Neuronal stem cell (in vitro differentiated cells): ENCODE measurements around the gene TMC7.
A peak's percentile ranks its signal among the peaks of the same experiment; 100 is the strongest.

ENCODE experiments used
- DNase-seq: peaks from one replicate; pipeline ENCODE4 v3.0.0-alpha.2; 2013; ENCODE audit warnings: low spot score
- H2AFZ ChIP-seq: one replicate; pipeline ENCODE4 v1.6.1; 2013; ENCODE audit warnings: mild to moderate bottlenecking, low read length, inconsistent platforms
- H2AK5ac ChIP-seq: 2 replicates; pipeline ENCODE4 v1.6.1; 2013; ENCODE audit warnings: low read depth, mild to moderate bottlenecking, inconsistent platforms, low read length, moderate library complexity, mixed read lengths
- H2BK120ac ChIP-seq: 2 replicates; pipeline ENCODE4 v1.6.1; 2013; ENCODE audit warnings: low read depth, mild to moderate bottlenecking, inconsistent platforms, low read length, moderate library complexity, mixed read lengths
- H2BK12ac ChIP-seq: one replicate; pipeline ENCODE4 v1.6.1; 2013; ENCODE audit warnings: low read length, inconsistent platforms
- H2BK15ac ChIP-seq: 2 replicates; pipeline ENCODE4 v1.6.1; 2013; ENCODE audit warnings: mild to moderate bottlenecking, low read length, inconsistent platforms, mixed read lengths
- H2BK5ac ChIP-seq: one replicate; pipeline ENCODE4 v1.6.1; 2013; ENCODE audit warnings: inconsistent platforms, mild to moderate bottlenecking, low read length, moderate library complexity
- H3K14ac ChIP-seq: one replicate; pipeline ENCODE4 v1.6.1; 2013; ENCODE audit warnings: low read length, inconsistent platforms
- H3K18ac ChIP-seq: 2 replicates; pipeline ENCODE4 v1.6.1; 2013; ENCODE audit warnings: low read length, inconsistent platforms
- H3K23ac ChIP-seq: 2 replicates; pipeline ENCODE4 v1.6.1; 2013; ENCODE audit warnings: low read depth, mild to moderate bottlenecking, mixed read lengths, low read length, inconsistent platforms; ENCODE audit not compliant: poor library complexity
- H3K27ac ChIP-seq: replicated peaks from 3 replicates; pipeline ENCODE4 v1.5.1; 2013; ENCODE audit warnings: low read length, inconsistent platforms
- H3K27me3 ChIP-seq, 3 experiments: 2 replicates each; pipeline ENCODE4 v1.6.1; 2013; ENCODE audit warnings: low read length in 3 of 3, mild to moderate bottlenecking in 2 of 3, inconsistent platforms in 1 of 3, low read depth in 1 of 3, mixed read lengths in 1 of 3, moderate library complexity in 1 of 3; ENCODE audit not compliant: control insufficient read depth in 3 of 3, insufficient read depth in 3 of 3
- H3K36me3 ChIP-seq, 2 donors: replicated peaks in 1 of 2; 2 replicates each; pipeline ENCODE4 v1.6.1; 2013; ENCODE audit warnings: low read length in 2 of 2; ENCODE audit not compliant: control insufficient read depth in 2 of 2, insufficient read depth in 2 of 2
- H3K4ac ChIP-seq: 2 replicates; pipeline ENCODE4 v1.6.1; 2013; ENCODE audit warnings: inconsistent platforms, mild to moderate bottlenecking, low read length, moderate library complexity
- H3K4me1 ChIP-seq, 2 donors: 1 replicate in 1 of 2; 2 replicates in 1 of 2; pipeline ENCODE4 v1.6.1; 2013; ENCODE audit warnings: low read length in 2 of 2, low read depth in 1 of 2; ENCODE audit not compliant: control insufficient read depth in 2 of 2, insufficient read depth in 1 of 2
- H3K4me2 ChIP-seq: one replicate; pipeline ENCODE4 v1.6.1; 2013; ENCODE audit warnings: mild to moderate bottlenecking, low read length, inconsistent platforms; ENCODE audit not compliant: insufficient read depth, poor library complexity, severe bottlenecking
- H3K4me3 ChIP-seq, 2 donors: 2 replicates each; pipeline ENCODE4 v1.5.1; 2013; ENCODE audit warnings: low read length in 2 of 2, mild to moderate bottlenecking in 2 of 2, inconsistent platforms in 1 of 2, moderate library complexity in 1 of 2
- H3K79me1 ChIP-seq: one replicate; pipeline ENCODE4 v1.6.1; 2013; ENCODE audit warnings: low read depth, mild to moderate bottlenecking, inconsistent platforms, low read length, moderate library complexity
- H3K9ac ChIP-seq: one replicate; pipeline ENCODE4 v1.6.1; 2013; ENCODE audit warnings: mild to moderate bottlenecking, low read depth, low read length, inconsistent platforms; ENCODE audit not compliant: poor library complexity
- H3K9me3 ChIP-seq, 2 donors: replicated peaks in 1 of 2; 2 replicates each; pipeline versions ENCODE3 to v1.6.1; 2013; ENCODE audit warnings: low read length in 2 of 2, mild to moderate bottlenecking in 2 of 2, inconsistent platforms in 1 of 2, low read depth in 1 of 2, mixed read lengths in 1 of 2, moderate library complexity in 1 of 2; ENCODE audit not compliant: control insufficient read depth in 2 of 2, insufficient read depth in 1 of 2
- H4K8ac ChIP-seq: one replicate; pipeline ENCODE4 v1.6.1; 2013; ENCODE audit warnings: low read depth, mild to moderate bottlenecking, inconsistent platforms, low read length, moderate library complexity
- H4K91ac ChIP-seq: one replicate; pipeline ENCODE4 v1.6.1; 2013; ENCODE audit warnings: low read length, low read depth, mild to moderate bottlenecking, inconsistent platforms; ENCODE audit not compliant: poor library complexity
- WGBS, 2 donors: extraction: QIAGEN DNeasy Blood & Tissue Kit; methylation state at CpG; one replicate each; pipeline ENCODE4 v1.1.7; 2013; ENCODE audit warnings: missing lambda C conversion rate in 2 of 2, mixed read lengths in 1 of 2; ENCODE audit not compliant: insufficient read length in 2 of 2, insufficient replicate concordance in 1 of 2; ENCODE audit errors: extremely low coverage in 2 of 2; 5-methylcytosine and 5-hydroxymethylcytosine counted together

Gene TMC7

GRCh38 chr16:19104607-19105006 is 120.9 kb downstream of the TMC7 start:
- Histone ChIP-seq H3K4ac (no peak overlapping the region), H2AFZ (peak overlapping the region; percentile 37), H3K18ac (no peak overlapping the region), H3K4me1 (peaks cover 0 to 2% of the 10 kb centered on the region in 2 donors), H4K8ac (no peak overlapping the region), H3K9me3 (peaks cover 0 to 1% of the 10 kb centered on the region in 2 donors), H2BK5ac (no peak overlapping the region), H3K79me1 (no peaks in the 10 kb centered on the region), H3K27me3 (no peaks in the 10 kb centered on the region), H3K27ac (no peak overlapping the region), H2BK15ac (no peak overlapping the region), H2AK5ac (no peak overlapping the region), H3K4me2 (no peak overlapping the region), H3K9ac (no peak overlapping the region), H3K23ac (no peak overlapping the region), H3K36me3 (no peaks in the 10 kb centered on the region), H2BK120ac (no peak overlapping the region), H3K14ac (no peak overlapping the region), H2BK12ac (no peak overlapping the region), H4K91ac (no peak overlapping the region), H3K4me3 (no peak overlapping the region)
- DNase-seq = peak; percentile 14
- WGBS, 2 donors = no CpG with 5 or more reads among the region's 5 CpGs

- H3K4me1 ChIP-seq = peaks cover 0 to 2% of the 10 kb centered on the region in 2 donors
- H3K9ac ChIP-seq = no peak overlapping the region
- WGBS, 2 donors = no CpG with 5 or more reads among the region's 6 CpGs
- H2BK15ac ChIP-seq = no peak overlapping the region
- H2BK120ac ChIP-seq = no peak overlapping the region
- no peak overlapping the region for H3K18ac ChIP-seq
- H3K23ac ChIP-seq = no peak overlapping the region
- peaks cover 0 to under 1% of the 10 kb centered on the region in 2 donors for H3K9me3 ChIP-seq
- H3K79me1 ChIP-seq = no peaks in the 10 kb centered on the region
- no peaks in the 10 kb centered on the region for H3K36me3 ChIP-seq
- H4K91ac ChIP-seq = no peak overlapping the region
- H2AFZ ChIP-seq = peak overlapping the region; percentile 37
- no peak overlapping the region for H3K4ac ChIP-seq
- H3K4me3 ChIP-seq = no peak overlapping the region
- H3K14ac ChIP-seq = no peak overlapping the region
- H3K27ac ChIP-seq = no peak overlapping the region
- H2BK5ac ChIP-seq = no peak overlapping the region
- no peak for DNase-seq
- H3K4me2 ChIP-seq = no peak overlapping the region
- no peak overlapping the region for H2BK12ac ChIP-seq
- no peak overlapping the region for H2AK5ac ChIP-seq
- no peak overlapping the region for H4K8ac ChIP-seq
- no peaks in the 10 kb centered on the region for H3K27me3 ChIP-seq
Measured at GRCh38 chr16:19105131-19105530, 121.4 kb downstream of the TMC7 start.

GRCh38 chr16:19105891-19106624 is 122.3 kb downstream of the TMC7 start:
- H3K27ac ChIP-seq = no peak overlapping the region
- no peaks in the 10 kb centered on the region for H3K9me3 ChIP-seq
- H3K79me1 ChIP-seq = no peaks in the 10 kb centered on the region
- no peak overlapping the region for H2BK12ac ChIP-seq
- no peak overlapping the region for H3K4ac ChIP-seq
- H2BK120ac ChIP-seq = no peak overlapping the region
- H2BK15ac ChIP-seq = no peak overlapping the region
- no CpG with 5 or more reads among the region's 11 CpGs for WGBS, 2 donors
- no peak overlapping the region for H3K4me2 ChIP-seq
- no peak for DNase-seq
- H3K18ac ChIP-seq = no peak overlapping the region
- no peak overlapping the region for H2AK5ac ChIP-seq
- H3K23ac ChIP-seq = no peak overlapping the region
- no peaks in the 10 kb centered on the region for H3K27me3 ChIP-seq
- H2BK5ac ChIP-seq = no peak overlapping the region
- H3K14ac ChIP-seq = no peak overlapping the region
- H3K36me3 ChIP-seq = no peaks in the 10 kb centered on the region
- peaks cover 0 to 2% of the 10 kb centered on the region in 2 donors for H3K4me1 ChIP-seq
- H4K8ac ChIP-seq = no peak overlapping the region
- H2AFZ ChIP-seq = no peak overlapping the region
- H3K4me3 ChIP-seq = no peak overlapping the region
- H3K9ac ChIP-seq = no peak overlapping the region
- no peak overlapping the region for H4K91ac ChIP-seq

- no CpG with 5 or more reads among the region's 2 CpGs for WGBS, 2 donors
- Histone ChIP-seq H3K4me2 (no peak overlapping the region), H2AK5ac (no peak overlapping the region), H3K9ac (no peak overlapping the region), H4K91ac (no peak overlapping the region), H3K4me3 (no peak overlapping the region), H2BK12ac (no peak overlapping the region), H3K23ac (no peak overlapping the region), H3K4ac (no peak overlapping the region), H2BK5ac (no peak overlapping the region), H2BK120ac (no peak overlapping the region), H4K8ac (no peak overlapping the region), H2BK15ac (no peak overlapping the region), H3K18ac (no peak overlapping the region), H3K9me3 (no peaks in the 10 kb centered on the region), H3K36me3 (no peaks in the 10 kb centered on the region), H3K27ac (no peak overlapping the region), H3K27me3 (no peaks in the 10 kb centered on the region), H3K14ac (no peak overlapping the region), H2AFZ (no peak overlapping the region), H3K79me1 (no peaks in the 10 kb centered on the region), H3K4me1 (peaks cover 0 to 2% of the 10 kb centered on the region in 2 donors)
- no peak for DNase-seq
Measured at GRCh38 chr16:19106625-19107020, 122.9 kb downstream of the TMC7 start.
